NCI-H1417 treated with DMSO at 0.1 percent for 48 hours (cell line): ENCODE data around the gene BMPR1A.

Experiments used
- DNase-seq: peaks from one replicate; lab custom pipeline; 2025; lab: John Stamatoyannopoulos, UW

Gene BMPR1A

GRCh38 chr10:86802473-86803108 is 46.2 kb downstream of the BMPR1A start:
- no peak for DNase-seq

GRCh38 chr10:86803156-86803555 is 46.7 kb downstream of the BMPR1A start:
- DNase-seq, result no peak

GRCh38 chr10:86804805-86805204 is 48.4 kb downstream of the BMPR1A start:
- no peak for DNase-seq

GRCh38 chr10:86813101-86813500 is 56.7 kb downstream of the BMPR1A start:
- no peak for DNase-seq

GRCh38 chr10:86813982-86814381 is 57.6 kb downstream of the BMPR1A start:
- DNase-seq, result no peak

GRCh38 chr10:86815035-86815617 is 58.7 kb downstream of the BMPR1A start:
- DNase-seq, result no peak

GRCh38 chr10:86815640-86816039 is 59.2 kb downstream of the BMPR1A start:
- no peak for DNase-seq

- no peak for DNase-seq
Observed at GRCh38 chr10:86817246-86817645, 60.8 kb downstream of the BMPR1A start.

GRCh38 chr10:86819567-86819966 is 63.1 kb downstream of the BMPR1A start:
- DNase-seq, result no peak

- DNase-seq, result no peak
Observed at GRCh38 chr10:86820509-86820908, 64.1 kb downstream of the BMPR1A start.

GRCh38 chr10:86821388-86821999 is 65.1 kb downstream of the BMPR1A start:
- DNase-seq, result no peak

- DNase-seq, result no peak
Observed at GRCh38 chr10:86823565-86823964, 67.1 kb downstream of the BMPR1A start.

- no peak for DNase-seq
Observed at GRCh38 chr10:86824151-86824550, 67.7 kb downstream of the BMPR1A start.

GRCh38 chr10:86825366-86825765 is 68.9 kb downstream of the BMPR1A start:
- no peak for DNase-seq

- no peak for DNase-seq
Observed at GRCh38 chr10:86827639-86828038, 71.2 kb downstream of the BMPR1A start.

- DNase-seq, result no peak
Observed at GRCh38 chr10:86828145-86828544, 71.7 kb downstream of the BMPR1A start.

- DNase-seq, result no peak
Observed at GRCh38 chr10:86829472-86829871, 73.1 kb downstream of the BMPR1A start.

GRCh38 chr10:86830043-86830591 is 73.7 kb downstream of the BMPR1A start:
- DNase-seq, result no peak

GRCh38 chr10:86833969-86834368 is 77.5 kb downstream of the BMPR1A start:
- no peak for DNase-seq

GRCh38 chr10:86836044-86836443 is 79.6 kb downstream of the BMPR1A start:
- no peak for DNase-seq

GRCh38 chr10:86837663-86838062 is 81.2 kb downstream of the BMPR1A start:
- DNase-seq, result no peak

- no peak for DNase-seq
Observed at GRCh38 chr10:86840498-86840897, 84.1 kb downstream of the BMPR1A start.

GRCh38 chr10:86846088-86846487 is 89.7 kb downstream of the BMPR1A start:
- DNase-seq, result no peak
